NAMALWA (cell line): ENCODE results near the gene VAV2.

Experiments
- DNase-seq: peaks from one replicate; pipeline ENCODE4 v3.0.0-alpha.2; 2015; ENCODE audit warnings: low spot score

Gene VAV2

GRCh38 chr9:133742849-133743444 lies 249.2 kb downstream of the VAV2 start:
- peak; percentile 88 for DNase-seq

DNA sequence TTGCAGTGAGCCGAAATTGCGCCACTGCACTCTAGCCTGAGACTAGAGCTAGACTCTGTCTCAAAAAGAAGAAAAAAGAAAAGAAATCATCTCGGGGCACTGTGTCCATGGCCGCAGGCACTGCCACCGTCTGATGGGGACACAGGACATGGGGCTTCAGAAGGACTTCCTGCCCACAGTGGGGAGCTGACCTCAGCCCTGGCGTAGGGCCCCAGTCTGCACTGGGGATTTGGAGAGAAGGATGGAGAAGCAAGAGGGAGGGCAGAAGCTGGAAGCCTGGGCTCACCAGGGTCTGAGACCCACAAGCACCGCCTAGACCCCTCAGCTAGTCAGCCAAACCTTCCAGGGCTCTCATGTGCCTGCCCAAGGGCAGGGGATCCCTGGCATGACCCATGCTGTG lies 249.9 kb downstream of the VAV2 start:
- no peak for DNase-seq

DNA sequence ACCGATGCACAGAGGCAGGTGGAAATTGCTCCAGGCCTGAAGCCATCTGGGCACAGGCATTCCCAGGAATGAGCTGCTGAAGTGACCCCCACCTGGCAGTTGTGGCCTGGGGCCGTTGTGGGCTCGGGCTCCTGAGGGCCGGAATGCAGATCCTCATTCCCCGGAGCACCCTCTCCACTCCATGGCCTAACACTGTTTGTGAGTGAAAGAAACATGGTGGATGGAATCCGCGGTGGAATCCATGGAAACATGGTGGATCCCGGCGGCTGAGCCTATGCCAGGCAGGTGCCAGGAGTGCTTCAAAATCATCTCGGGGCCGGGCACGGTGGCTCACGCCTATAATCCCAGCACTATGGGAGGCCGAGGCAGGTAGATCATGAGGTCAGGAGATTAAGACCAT lies 250.4 kb downstream of the VAV2 start:
- DNase-seq: no peak

- no peak for DNase-seq
Measured at GRCh38 chr9:133740911-133741310, 251.2 kb downstream of the VAV2 start.

DNA sequence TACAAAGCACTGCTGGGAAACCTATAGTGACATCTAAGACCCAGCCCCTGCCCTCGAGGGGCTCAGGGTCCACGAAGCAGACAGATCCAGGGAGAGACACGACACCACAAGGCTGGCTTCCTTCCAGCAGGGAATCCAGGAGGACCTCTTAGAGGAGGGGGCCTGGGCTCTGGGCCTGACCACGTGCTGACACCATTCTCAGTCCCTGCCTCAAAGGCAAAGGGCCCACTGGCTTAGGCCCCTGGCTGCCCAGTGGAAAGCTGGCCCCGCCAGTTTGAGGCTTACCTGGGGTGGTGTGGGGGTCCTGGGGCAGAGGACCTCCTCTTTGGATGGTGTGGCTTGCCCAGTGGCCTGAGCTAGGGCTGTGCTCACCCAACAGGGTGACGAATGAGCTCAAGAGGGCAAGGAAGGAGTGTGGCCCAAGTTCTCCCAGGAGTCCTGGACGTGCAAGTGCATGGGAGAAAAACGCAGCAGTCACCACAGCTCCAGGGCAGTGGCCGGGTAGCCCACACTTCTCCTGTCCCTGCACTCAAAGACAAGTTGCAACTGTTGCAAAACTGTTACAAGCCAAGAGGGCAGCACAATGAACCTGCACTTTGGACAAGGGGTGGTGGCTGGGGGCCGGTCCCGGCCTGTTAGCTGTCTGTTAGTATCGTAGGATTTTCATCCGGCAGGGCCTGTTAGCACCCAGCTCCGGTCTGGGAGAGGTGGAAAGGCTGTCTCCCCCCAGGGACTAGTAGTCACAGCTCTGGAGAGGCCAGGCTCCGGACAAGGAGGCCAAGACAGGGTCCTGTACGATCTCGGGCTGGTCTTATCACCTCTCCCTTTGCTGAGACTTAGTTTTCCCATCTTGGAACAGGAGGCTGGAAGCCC lies 252.5 kb downstream of the VAV2 start:
- no peak for DNase-seq

DNA sequence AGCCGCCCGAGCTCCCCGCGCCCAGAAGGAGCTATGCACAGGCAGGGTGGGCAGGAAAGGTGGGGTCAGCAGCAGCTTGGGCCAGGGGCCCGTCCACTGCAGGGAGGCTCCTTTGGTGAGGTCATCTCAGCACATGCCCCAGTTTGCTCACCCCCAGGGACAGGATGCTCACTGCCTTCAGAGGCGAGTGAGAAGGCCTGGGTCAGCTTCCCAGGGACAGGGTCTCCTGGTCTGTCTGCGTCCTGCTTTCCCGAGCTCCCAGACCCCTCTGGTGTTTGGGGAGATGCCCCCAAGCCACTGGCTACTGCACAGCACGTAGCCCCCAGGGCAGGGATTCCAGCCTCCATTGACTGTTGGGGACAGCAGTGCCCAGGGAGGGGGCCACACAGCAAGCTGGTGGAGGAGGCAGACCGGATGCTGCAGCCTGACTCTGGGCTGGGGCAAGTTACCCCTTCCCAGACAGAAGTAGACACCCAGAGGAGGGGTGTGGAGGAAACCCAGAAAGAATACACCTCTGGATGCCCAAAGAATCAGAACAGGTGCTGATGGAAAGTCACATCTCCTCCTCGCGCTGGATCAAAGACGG lies 253.4 kb downstream of the VAV2 start:
- no peak for DNase-seq

GRCh38 chr9:133737774-133738639 lies 254.1 kb downstream of the VAV2 start, which contains the start of gene SARDH:
Gene SARDH (minus strand): TSS chr9:133738352. CDS start chr9:133734173, 4,179 bp downstream.
- DNase-seq: peak; percentile 30

DNA sequence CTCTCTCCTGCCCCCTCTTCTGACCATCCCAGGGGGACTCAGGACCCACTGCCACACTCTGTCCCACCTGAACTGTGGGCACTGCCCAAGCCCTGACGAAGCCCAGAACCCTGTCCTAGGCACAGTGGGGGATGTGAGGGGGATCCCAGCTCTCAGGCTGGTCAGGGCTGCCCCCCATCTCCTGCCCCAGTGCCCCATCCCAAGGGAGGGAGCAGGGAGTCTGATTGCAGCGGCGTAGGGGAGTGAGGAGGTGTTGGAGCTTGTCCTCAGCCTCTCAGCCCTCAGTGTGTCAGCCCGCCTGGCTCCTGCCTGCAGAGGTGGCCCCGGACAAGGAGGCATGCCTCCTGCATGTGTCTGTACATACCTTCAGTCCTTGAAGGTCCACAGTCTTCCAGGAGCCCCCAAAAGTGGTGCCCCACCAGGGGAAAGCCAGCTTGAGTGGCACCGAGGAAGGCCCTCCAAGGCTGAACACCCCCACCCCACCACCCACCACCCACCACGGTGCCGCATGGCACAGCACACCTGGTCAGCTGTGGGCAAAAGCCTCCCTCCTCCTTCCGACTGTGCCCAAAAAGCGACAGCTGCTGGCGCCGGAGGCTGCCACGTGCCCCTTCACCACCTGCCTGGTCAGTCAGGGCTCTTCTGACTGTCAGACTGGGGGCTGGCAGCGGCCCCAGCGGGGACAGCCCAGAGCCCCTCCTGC lies 254.9 kb downstream of the VAV2 start:
- no peak for DNase-seq

GRCh38 chr9:133735931-133736330 lies 256.2 kb downstream of the VAV2 start:
- no peak for DNase-seq

DNA sequence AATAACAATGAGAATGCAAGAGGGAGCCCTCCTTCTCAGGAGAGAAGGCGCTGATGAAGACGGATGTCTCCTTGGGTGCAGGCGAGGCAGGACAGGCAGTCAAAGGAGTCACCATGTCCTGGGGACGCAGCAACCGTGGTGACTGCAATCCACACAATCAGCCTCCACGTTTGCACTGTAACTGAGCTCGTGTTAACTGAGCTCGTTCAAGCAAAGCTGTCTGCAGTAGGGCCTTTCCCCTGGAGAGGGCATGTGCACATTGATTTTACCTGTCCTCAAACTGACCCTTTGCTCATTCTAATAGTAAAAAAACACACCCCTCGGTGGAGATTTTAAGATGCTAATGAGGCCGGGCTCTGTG lies 256.7 kb downstream of the VAV2 start:
- peak; percentile 26 for DNase-seq

GRCh38 chr9:133734590-133735414 lies 257.3 kb downstream of the VAV2 start:
- DNase-seq: no peak

- no peak for DNase-seq
Measured at GRCh38 chr9:133733796-133734533, 258.2 kb downstream of the VAV2 start.

DNA sequence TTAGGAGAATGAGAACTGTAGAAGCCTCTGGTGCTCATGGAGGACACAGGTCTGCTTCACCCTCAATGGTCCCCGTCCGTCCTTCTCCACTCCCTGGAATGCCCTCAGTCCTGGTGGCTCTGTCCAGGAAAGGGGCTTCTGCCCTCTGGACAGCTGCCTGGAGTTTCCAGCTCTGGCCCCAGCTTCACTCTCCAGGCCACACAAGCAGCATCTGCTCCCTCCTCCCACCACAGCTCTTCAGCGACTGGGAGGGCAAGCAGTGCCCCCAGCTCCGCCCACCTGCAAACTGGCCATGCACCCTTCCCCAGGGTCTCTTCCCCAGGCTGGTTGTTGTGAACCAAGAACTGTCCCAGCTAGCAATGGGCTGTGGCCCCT lies 258.7 kb downstream of the VAV2 start:
- no peak for DNase-seq

- DNase-seq: no peak
Measured at GRCh38 chr9:133732639-133733408, 259.3 kb downstream of the VAV2 start.

GRCh38 chr9:133731876-133732638 lies 260.1 kb downstream of the VAV2 start:
- peak; percentile 60 for DNase-seq

DNA sequence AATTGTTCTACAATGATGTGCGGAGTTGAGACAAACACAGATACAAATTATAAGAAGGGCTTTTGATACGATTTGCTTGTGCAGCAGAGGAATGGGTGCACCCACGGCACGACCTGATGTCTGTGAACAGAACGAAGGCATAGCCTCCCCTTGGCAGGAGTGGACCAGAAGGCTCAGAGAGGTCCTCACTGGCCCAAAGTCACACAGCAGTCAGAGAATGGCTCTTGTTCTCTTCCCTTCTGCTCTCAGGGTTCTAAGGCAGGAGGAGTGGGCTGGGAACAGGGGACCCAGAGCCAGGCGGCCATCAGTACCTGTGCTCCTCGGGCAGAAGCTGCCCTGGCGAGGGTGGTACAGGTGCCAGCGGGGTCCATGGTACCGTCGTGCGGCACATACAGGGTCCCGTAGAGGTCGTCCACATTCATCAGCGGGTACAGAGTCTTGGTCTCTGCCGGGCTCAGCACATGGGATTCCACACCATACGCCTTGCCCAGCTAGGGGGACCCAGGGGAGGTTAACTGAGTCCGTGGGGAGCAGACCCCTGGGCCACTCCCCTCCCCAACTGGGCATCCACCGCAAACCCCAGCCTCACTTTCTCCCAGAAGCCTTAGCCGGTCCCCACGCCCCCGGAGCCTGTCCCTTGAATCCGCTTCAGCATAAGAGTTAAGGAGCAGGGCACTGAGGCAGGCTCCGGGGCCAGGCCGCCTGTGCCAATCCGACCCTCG lies 261.0 kb downstream of the VAV2 start:
- DNase-seq: no peak

- no peak for DNase-seq
Measured at GRCh38 chr9:133729617-133730281, 262.4 kb downstream of the VAV2 start.
